ENCODE measurements around the gene PRKD3. TPM values are rescaled to one million over a fixed set of nuclear protein-coding genes. Genes with fewer than 3 reads are reported as not detected.

The PRKD3 gene
- total and polyA plus RNA-seq, 2 of the 13 experiments (the other 11 are each of a cell fraction or from before 2014, with no cell fraction given): 11.6 to 38.4 TPM

DNA sequence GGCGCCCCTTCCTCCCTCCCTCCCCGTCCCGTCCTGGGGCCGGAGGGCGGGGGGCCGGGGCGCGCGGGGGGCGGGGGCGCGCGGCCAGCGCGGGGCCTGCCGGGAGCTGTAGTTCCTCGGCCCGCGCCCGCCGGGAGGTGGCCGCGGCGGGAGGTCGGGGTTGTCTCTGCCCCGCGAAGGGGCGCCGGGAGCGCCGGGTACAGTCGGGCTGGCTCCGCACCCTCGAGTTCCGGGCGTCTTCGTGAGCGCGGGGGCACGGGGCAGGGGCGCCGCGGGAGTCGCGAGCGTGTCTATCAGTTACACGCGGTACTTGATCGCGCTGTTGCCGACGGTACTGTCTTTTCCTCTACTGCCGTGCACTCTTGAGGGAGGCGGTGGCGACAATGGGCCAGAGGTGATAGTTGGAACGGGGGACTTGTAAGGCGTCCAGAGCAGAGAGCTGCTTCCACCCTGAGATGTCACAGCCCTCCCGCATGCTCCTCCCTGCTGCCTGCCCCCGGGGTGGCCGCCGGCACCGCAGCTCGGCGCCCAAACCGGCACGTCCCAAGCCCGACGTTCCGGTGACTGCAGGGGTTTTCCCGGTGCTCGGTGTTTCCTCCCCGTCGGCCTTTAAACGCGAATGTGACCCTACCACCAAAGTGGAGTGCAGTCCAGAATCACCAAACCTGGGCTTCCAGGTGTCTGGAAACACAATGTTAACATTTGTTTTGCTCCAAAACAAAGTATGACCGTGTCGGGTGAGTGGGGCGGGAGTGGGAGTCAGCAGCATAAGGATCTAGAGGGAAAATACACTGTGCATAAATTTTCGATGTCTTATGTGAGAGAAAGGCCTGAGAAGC, at the start of gene PRKD3 (continued):
- TF ChIP-seq ZNF362 (CRISPR knock-in tag; IDR thresholded peaks at IDR 0.05; ENCODE audit: borderline replicate concordance): 0 out of 2 replicates have a peak, but pooled peaks have one; percentile 24
- TF ChIP-seq ZNF607 (CRISPR knock-in tag; IDR thresholded peaks at IDR 0.05; ENCODE audit: borderline replicate concordance): 0 out of 2 replicates have a peak, but pooled peaks have one; percentile 71
- TF ChIP-seq SETDB1 (CRISPR knock-in tag; IDR thresholded peaks at IDR 0.05; ENCODE audit: borderline replicate concordance): no peak
- no peak for TF ChIP-seq ATF4 (CRISPR knock-in tag; IDR thresholded peaks at IDR 0.05)
- no peak for TF ChIP-seq CHD4 (IDR thresholded peaks at IDR 0.05; ENCODE audit: borderline replicate concordance, low read length)
- TF ChIP-seq NCOR1 (IDR thresholded peaks at IDR 0.05; ENCODE audit: borderline replicate concordance, low read length): no peak
- no peak for TF ChIP-seq ZNF121 (CRISPR knock-in tag; IDR thresholded peaks at IDR 0.05)
- TF ChIP-seq E2F2 (CRISPR knock-in tag; IDR thresholded peaks at IDR 0.05; ENCODE audit: borderline replicate concordance): 0 out of 2 replicates have a peak, but pooled peaks have one; percentile 61
- no peak for TF ChIP-seq AKAP8 (CRISPR knock-in tag; IDR thresholded peaks at IDR 0.05)
- TF ChIP-seq, protein P1, sequence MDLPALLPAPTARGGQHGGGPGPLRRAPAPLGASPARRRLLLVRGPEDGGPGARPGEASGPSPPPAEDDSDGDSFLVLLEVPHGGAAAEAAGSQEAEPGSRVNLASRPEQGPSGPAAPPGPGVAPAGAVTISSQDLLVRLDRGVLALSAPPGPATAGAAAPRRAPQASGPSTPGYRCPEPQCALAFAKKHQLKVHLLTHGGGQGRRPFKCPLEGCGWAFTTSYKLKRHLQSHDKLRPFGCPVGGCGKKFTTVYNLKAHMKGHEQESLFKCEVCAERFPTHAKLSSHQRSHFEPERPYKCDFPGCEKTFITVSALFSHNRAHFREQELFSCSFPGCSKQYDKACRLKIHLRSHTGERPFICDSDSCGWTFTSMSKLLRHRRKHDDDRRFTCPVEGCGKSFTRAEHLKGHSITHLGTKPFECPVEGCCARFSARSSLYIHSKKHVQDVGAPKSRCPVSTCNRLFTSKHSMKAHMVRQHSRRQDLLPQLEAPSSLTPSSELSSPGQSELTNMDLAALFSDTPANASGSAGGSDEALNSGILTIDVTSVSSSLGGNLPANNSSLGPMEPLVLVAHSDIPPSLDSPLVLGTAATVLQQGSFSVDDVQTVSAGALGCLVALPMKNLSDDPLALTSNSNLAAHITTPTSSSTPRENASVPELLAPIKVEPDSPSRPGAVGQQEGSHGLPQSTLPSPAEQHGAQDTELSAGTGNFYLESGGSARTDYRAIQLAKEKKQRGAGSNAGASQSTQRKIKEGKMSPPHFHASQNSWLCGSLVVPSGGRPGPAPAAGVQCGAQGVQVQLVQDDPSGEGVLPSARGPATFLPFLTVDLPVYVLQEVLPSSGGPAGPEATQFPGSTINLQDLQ (CRISPR knock-in tag; IDR thresholded peaks at IDR 0.05): no peak
- TF ChIP-seq ZNF639 (CRISPR knock-in tag; conservative IDR thresholded peaks at IDR 0.05): peak; percentile 14; the same call in 1 of the 2 replicates
- no peak for TF ChIP-seq ZNF382 (CRISPR knock-in tag; IDR thresholded peaks at IDR 0.05; ENCODE audit: borderline replicate concordance)
- TF ChIP-seq ZNF263 (CRISPR knock-in tag; IDR thresholded peaks at IDR 0.05): no peak
- no peak for TF ChIP-seq PHB2 (IDR thresholded peaks at IDR 0.05; ENCODE audit: partially characterized antibody)
- 0 out of 2 replicates have a peak, but pooled peaks have one; percentile 85 for TF ChIP-seq FOXO4 (CRISPR knock-in tag; conservative IDR thresholded peaks at IDR 0.05)
- peak; percentile 64 for TF ChIP-seq SP4 (CRISPR knock-in tag; IDR thresholded peaks at IDR 0.05)
- TF ChIP-seq SMARCC2 (IDR thresholded peaks at IDR 0.05): no peak
- TF ChIP-seq THAP8 (CRISPR knock-in tag; IDR thresholded peaks at IDR 0.05; ENCODE audit: borderline replicate concordance): 0 out of 2 replicates have a peak, but pooled peaks have one; percentile 44
